CD14-positive monocyte (primary cell): ENCODE results near the gene NRXN3. TPM values are rescaled to one million over a fixed set of nuclear protein-coding genes. Genes with fewer than 3 reads are reported as not detected.

Source experiments
- DNase-seq, 3 donors: peaks; one replicate each; pipeline ENCODE4 v3.0.0-alpha.2; 2011 to 2022
- H2AFZ ChIP-seq: 2 replicates; pipeline ENCODE4 v1.6.0; 2012; ENCODE audit warnings: mild to moderate bottlenecking, low read depth, low read length, inconsistent platforms; ENCODE audit not compliant: insufficient read depth, poor library complexity, severe bottlenecking
- H3K27ac ChIP-seq, 2 donors: 1 replicate in 1 of 2; 2 replicates in 1 of 2; pipeline ENCODE4 v1.5.1; 2012 to 2013; ENCODE audit warnings: low read length in 2 of 2, control low read depth in 1 of 2, inconsistent platforms in 1 of 2, low read depth in 1 of 2, mild to moderate bottlenecking in 1 of 2
- H3K27me3 ChIP-seq, 2 donors: one replicate each; pipeline versions ENCODE4 v1.6.0 to v1.6.1; 2011 to 2013; ENCODE audit warnings: low read length in 2 of 2; ENCODE audit not compliant: control insufficient read depth in 2 of 2, insufficient read depth in 2 of 2
- H3K36me3 ChIP-seq, 2 donors: replicated peaks in 1 of 2; 1 replicate in 1 of 2; 2 replicates in 1 of 2; pipeline versions ENCODE4 v1.5.1 to v1.6.1; 2012 to 2013; ENCODE audit warnings: low read length in 2 of 2, control low read depth in 1 of 2, inconsistent platforms in 1 of 2, mild to moderate bottlenecking in 1 of 2; ENCODE audit not compliant: insufficient read depth in 2 of 2, control insufficient read depth in 1 of 2
- H3K4me1 ChIP-seq, 2 donors: 1 replicate in 1 of 2; 2 replicates in 1 of 2; pipeline versions ENCODE4 v1.5.1 to v1.6.1; 2012 to 2013; ENCODE audit warnings: low read length in 2 of 2, control low read depth in 1 of 2, inconsistent platforms in 1 of 2, mild to moderate bottlenecking in 1 of 2, moderate library complexity in 1 of 2; ENCODE audit not compliant: insufficient read depth in 2 of 2, control insufficient read depth in 1 of 2
- H3K4me2 ChIP-seq: replicated peaks from 2 replicates; pipeline ENCODE3; 2012; ENCODE audit warnings: low read length, moderate library complexity, mild to moderate bottlenecking; ENCODE audit not compliant: poor library complexity, severe bottlenecking; ENCODE audit errors: extremely low read depth
- H3K4me3 ChIP-seq, 3 experiments: fragments of 200-600 bp in 1 of 3; sonication (generic) in 1 of 3; replicated peaks in 1 of 3; 1 replicate in 2 of 3; 2 replicates in 1 of 3; pipeline ENCODE4 v1.5.1; 2011 to 2013; ENCODE audit warnings: low read length in 3 of 3, mild to moderate bottlenecking in 3 of 3, control low read depth in 2 of 3, low read depth in 2 of 3, inconsistent platforms in 1 of 3, moderate library complexity in 1 of 3
- H3K79me2 ChIP-seq: 2 replicates; pipeline ENCODE4 v1.6.0; 2012; ENCODE audit warnings: mild to moderate bottlenecking, control low read depth, inconsistent platforms, low read length, moderate library complexity; ENCODE audit not compliant: insufficient read depth
- H3K9ac ChIP-seq: 2 replicates; pipeline ENCODE4 v1.6.0; 2017; ENCODE audit warnings: low read length, mild to moderate bottlenecking; ENCODE audit not compliant: insufficient read depth, poor library complexity, severe bottlenecking
- H3K9me3 ChIP-seq, 2 donors: replicated peaks in 1 of 2; 1 replicate in 1 of 2; 2 replicates in 1 of 2; pipeline versions ENCODE4 v1.5.1 to v1.6.1; 2012 to 2013; ENCODE audit warnings: low read length in 2 of 2, control low read depth in 1 of 2; ENCODE audit not compliant: control insufficient read depth in 1 of 2, insufficient read depth in 1 of 2
- H4K20me1 ChIP-seq: 2 replicates; pipeline ENCODE4 v1.6.0; 2012; ENCODE audit warnings: mild to moderate bottlenecking, low read length, control low read depth, moderate library complexity; ENCODE audit not compliant: insufficient read depth
- H3K27ac Mint-ChIP-seq, 7 donors: one replicate each; pipeline ENCODE4 v1.8.0; 2020; ENCODE audit warnings: mild to moderate bottlenecking in 7 of 7, mixed read lengths in 7 of 7, moderate library complexity in 6 of 7, inconsistent platforms in 2 of 7
- H3K27me3 Mint-ChIP-seq, 3 donors: one replicate each; pipeline ENCODE4 v1.8.0; 2021 to 2022; ENCODE audit warnings: low read depth in 3 of 3, mild to moderate bottlenecking in 3 of 3, mixed read lengths in 3 of 3, moderate library complexity in 3 of 3, inconsistent platforms in 1 of 3
- H3K36me3 Mint-ChIP-seq, 2 donors: one replicate each; pipeline ENCODE4 v1.8.0; 2020; ENCODE audit warnings: mixed read lengths in 2 of 2, inconsistent platforms in 1 of 2, mild to moderate bottlenecking in 1 of 2
- H3K4me1 Mint-ChIP-seq: one replicate; pipeline ENCODE4 v1.8.0; 2020; ENCODE audit warnings: mild to moderate bottlenecking, mixed read lengths
- H3K4me3 Mint-ChIP-seq, 2 donors: one replicate each; pipeline ENCODE4 v1.8.0; 2020; ENCODE audit warnings: mild to moderate bottlenecking in 2 of 2, mixed read lengths in 2 of 2, moderate library complexity in 1 of 2
- H3K9me3 Mint-ChIP-seq, 7 donors: one replicate each; pipeline ENCODE4 v1.8.0; 2020 to 2022; ENCODE audit warnings: mixed read lengths in 7 of 7, mild to moderate bottlenecking in 6 of 7, moderate library complexity in 6 of 7, inconsistent platforms in 2 of 7
- WGBS: methylation state at CpG from one replicate; pipeline ENCODE4 v1.1.5; 2013; ENCODE audit warnings: missing lambda C conversion rate; ENCODE audit not compliant: insufficient coverage; 5-methylcytosine and 5-hydroxymethylcytosine counted together
- intact Hi-C, 2 donors: fragments of 100-400 bp; cut with micrococcal nuclease; formaldehyde crosslinking; loops; one replicate each; pipeline versions ENCODE4 v1.15.0 to v1.15.1; 2023
- polyA plus RNA-seq, 3 donors: library from polyadenylated mRNA; depleted of rRNA in 1 of 3; unstranded in 2 of 3; stranded (reverse) in 1 of 3; fragments of 300-500 nt in 2 of 3; fragments of >200 nt in 1 of 3; fragmentation: Illumina TruSeq in 2 of 3; gene quantifications; 1 replicate in 2 of 3; 2 replicates in 1 of 3; pipeline ENCODE4 v1.2.3, GENCODE V29; 2012 to 2021
- TF ChIP-seq, protein P1 (sequence below): fragments of 200-600 bp; IDR thresholded peaks from one replicate; pipeline ENCODE4 v1.8.0; 2022; ENCODE audit warnings: antibody characterized with exemption, mild to moderate bottlenecking

Gene NRXN3
- polyA plus RNA-seq, 3 donors = not detected

DNA sequence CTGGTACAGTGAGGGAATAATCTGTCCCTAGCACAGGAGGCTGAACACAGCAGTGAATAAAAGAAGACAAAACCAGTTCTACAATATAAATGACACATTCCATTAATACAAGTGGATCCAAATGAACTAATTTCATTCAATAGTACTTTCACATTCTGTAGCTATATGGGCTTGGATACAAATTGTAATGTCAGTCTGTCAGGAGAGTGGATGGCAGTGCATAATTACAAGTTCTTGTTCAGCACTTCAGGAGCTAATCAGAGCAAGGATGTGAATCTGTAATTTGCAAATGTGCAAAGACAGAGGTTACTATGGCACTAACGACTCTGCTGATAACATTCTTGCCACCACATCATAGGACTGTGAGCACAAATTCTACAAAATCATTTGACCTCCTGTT is 1343.3 kb downstream of the NRXN3 start:
- no peak overlapping the region for H3K4me3 ChIP-seq
- no peaks in the 10 kb centered on the region for H3K36me3 ChIP-seq
- no peak overlapping the region for H3K4me3 Mint-ChIP-seq
- TF ChIP-seq, protein P1, sequence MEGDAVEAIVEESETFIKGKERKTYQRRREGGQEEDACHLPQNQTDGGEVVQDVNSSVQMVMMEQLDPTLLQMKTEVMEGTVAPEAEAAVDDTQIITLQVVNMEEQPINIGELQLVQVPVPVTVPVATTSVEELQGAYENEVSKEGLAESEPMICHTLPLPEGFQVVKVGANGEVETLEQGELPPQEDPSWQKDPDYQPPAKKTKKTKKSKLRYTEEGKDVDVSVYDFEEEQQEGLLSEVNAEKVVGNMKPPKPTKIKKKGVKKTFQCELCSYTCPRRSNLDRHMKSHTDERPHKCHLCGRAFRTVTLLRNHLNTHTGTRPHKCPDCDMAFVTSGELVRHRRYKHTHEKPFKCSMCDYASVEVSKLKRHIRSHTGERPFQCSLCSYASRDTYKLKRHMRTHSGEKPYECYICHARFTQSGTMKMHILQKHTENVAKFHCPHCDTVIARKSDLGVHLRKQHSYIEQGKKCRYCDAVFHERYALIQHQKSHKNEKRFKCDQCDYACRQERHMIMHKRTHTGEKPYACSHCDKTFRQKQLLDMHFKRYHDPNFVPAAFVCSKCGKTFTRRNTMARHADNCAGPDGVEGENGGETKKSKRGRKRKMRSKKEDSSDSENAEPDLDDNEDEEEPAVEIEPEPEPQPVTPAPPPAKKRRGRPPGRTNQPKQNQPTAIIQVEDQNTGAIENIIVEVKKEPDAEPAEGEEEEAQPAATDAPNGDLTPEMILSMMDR = no peak
- H3K4me2 ChIP-seq = no peak overlapping the region
- H3K27me3 ChIP-seq = no peaks in the 10 kb centered on the region
- no peaks in the 10 kb centered on the region for H3K9me3 ChIP-seq
- H3K79me2 ChIP-seq = no peaks in the 10 kb centered on the region
- WGBS = no CpG with 5 or more reads among the region's 1 CpG
- H3K27ac ChIP-seq = no peak overlapping the region
- H3K27me3 Mint-ChIP-seq = peaks cover 2 to 3% (median 2%) of the 10 kb centered on the region in 3 donors
- no peak overlapping the region for H2AFZ ChIP-seq
- no peak overlapping the region for H3K9ac ChIP-seq
- DNase-seq = no peak
- H3K4me1 Mint-ChIP-seq = no peaks in the 10 kb centered on the region
- peaks cover 0 to 6% (median 2%) of the 10 kb centered on the region in 7 donors for H3K9me3 Mint-ChIP-seq
- H3K27ac Mint-ChIP-seq = peak overlapping the region in 1 of 7 donors; percentile 3
- H3K4me1 ChIP-seq = no peaks in the 10 kb centered on the region
- no peaks in the 10 kb centered on the region for H4K20me1 ChIP-seq
- intact Hi-C loops = no loop called here
- no peaks in the 10 kb centered on the region for H3K36me3 Mint-ChIP-seq

DNA sequence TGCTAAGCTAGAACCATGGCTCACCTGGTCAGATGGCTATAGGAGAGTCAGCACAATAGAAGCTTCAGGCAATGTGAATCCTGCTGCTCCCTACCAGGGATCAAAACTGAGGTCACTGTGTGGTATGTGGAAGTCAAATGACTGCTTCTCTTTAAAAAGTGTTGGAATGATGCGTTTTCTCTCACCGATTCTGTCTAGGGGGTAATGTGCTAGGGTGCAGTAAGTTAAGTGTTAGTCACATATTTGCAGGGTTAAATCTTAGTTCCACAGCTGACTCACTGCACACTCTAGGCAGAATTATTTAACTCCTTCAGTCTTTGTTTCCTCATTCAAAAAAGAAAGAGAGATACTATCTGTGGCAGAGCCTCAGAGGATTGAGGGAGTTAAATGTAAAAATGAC is 1344.5 kb downstream of the NRXN3 start:
- no peak for DNase-seq
- H4K20me1 ChIP-seq = no peaks in the 10 kb centered on the region
- H3K4me2 ChIP-seq = no peak overlapping the region
- Mint-ChIP-seq H3K27me3 (peaks cover 2 to 3% (median 2%) of the 10 kb centered on the region in 3 donors), H3K27ac (no peak overlapping the region), H3K4me1 (no peaks in the 10 kb centered on the region), H3K9me3 (peaks cover 0 to 6% (median 2%) of the 10 kb centered on the region in 7 donors), H3K36me3 (no peaks in the 10 kb centered on the region), H3K4me3 (no peak overlapping the region)
- TF ChIP-seq, protein P1 = no peak
- no peaks in the 10 kb centered on the region for H3K4me1 ChIP-seq
- no peaks in the 10 kb centered on the region for H3K36me3 ChIP-seq
- no peaks in the 10 kb centered on the region for H3K79me2 ChIP-seq
- no peak overlapping the region for H2AFZ ChIP-seq
- WGBS = no CpG with 5 or more reads among the region's 2 CpGs
- H3K9ac ChIP-seq = no peak overlapping the region
- H3K4me3 ChIP-seq = no peak overlapping the region
- no peak overlapping the region for H3K27ac ChIP-seq
- intact Hi-C loops = no loop called here
- H3K27me3 ChIP-seq = no peaks in the 10 kb centered on the region
- no peaks in the 10 kb centered on the region for H3K9me3 ChIP-seq
